BJ (cell line): ENCODE results near the gene BPHL. TPM values are rescaled to one million over a fixed set of nuclear protein-coding genes. Genes with fewer than 3 reads are reported as not detected.
"Not testable (repeated sequence)": the region's sequence is repeated elsewhere in the genome, so short reads cannot be mapped to it uniquely, and the experiment has no call there.

Experiments
- CTCF ChIA-PET: fragments of 350-600 bp; formaldehyde crosslinking; extraction: SDS; loops from one replicate; lab custom pipeline; 2021; ENCODE audit warnings: antibody characterized with exemption, inconsistent platforms; lab: Yijun Ruan, JAX
- POLR2A ChIA-PET: fragments of 300-600 bp; sonication (Branson Sonifier 250); formaldehyde crosslinking; extraction: SDS; loops from one replicate; lab custom pipeline; 2021; ENCODE audit warnings: antibody characterized with exemption; lab: Charles Lee
- DNase-seq: peaks from one replicate; pipeline ENCODE4 v3.0.0-alpha.2; 2011; ENCODE audit warnings: low read depth
- H3K27me3 ChIP-seq: 2 replicates; pipeline ENCODE4 v1.6.0; 2011; ENCODE audit warnings: low read length; ENCODE audit not compliant: control insufficient read depth, insufficient read depth
- H3K36me3 ChIP-seq: 2 replicates; pipeline ENCODE4 v1.5.1; 2011; ENCODE audit warnings: low read length; ENCODE audit not compliant: control insufficient read depth, insufficient read depth
- H3K4me3 ChIP-seq: 2 replicates; pipeline ENCODE4 v1.5.1; 2011; ENCODE audit warnings: low read depth, mild to moderate bottlenecking, control low read depth, low read length
- CTCF ChIP-seq: IDR thresholded peaks from 2 replicates; pipeline ENCODE4 v1.5.1; 2011; ENCODE audit warnings: low read depth, mild to moderate bottlenecking, control low read depth, inconsistent platforms, low read length, moderate library complexity; ENCODE audit not compliant: insufficient read depth
- polyA plus RNA-seq: library from polyadenylated mRNA; depleted of rRNA; stranded (reverse); fragments of >200 nt; gene quantifications from 2 replicates; pipeline ENCODE4 v1.2.3, GENCODE V29; 2011

BPHL gene
- polyA plus RNA-seq, 1 experiment, result 12.1 TPM

GRCh38 chr6:3186974-3187382 is 68.5 kb downstream of the BPHL start:
- ChIA-PET CTCF (no interaction called here), POLR2A (no interaction called here)
- peaks cover 3% of the 10 kb centered on the region; the same call in 1 of the 2 replicates for H3K27me3 ChIP-seq
- no peak overlapping the region for H3K4me3 ChIP-seq
- DNase-seq, result no peak
- no peaks in the 10 kb centered on the region for H3K36me3 ChIP-seq
- TF ChIP-seq CTCF, result no peak

GRCh38 chr6:3188262-3188661 is 69.8 kb downstream of the BPHL start:
- DNase-seq, result no peak
- no peak for TF ChIP-seq CTCF
- POLR2A ChIA-PET, result no interaction called here
- CTCF ChIA-PET, result interaction anchor here (0.8 kb wide), 1 partner anchor 30 kb away, joined by 3 read pairs; no protein-coding TSS in a partner anchor
- Histone ChIP-seq H3K27me3 (peaks cover 3% of the 10 kb centered on the region; the same call in 1 of the 2 replicates), H3K4me3 (no peak overlapping the region), H3K36me3 (no peaks in the 10 kb centered on the region)

- H3K36me3 ChIP-seq, H3K4me3 ChIP-seq, POLR2A ChIA-PET, H3K27me3 ChIP-seq, DNase-seq: not testable (repeated sequence)
- CTCF ChIA-PET, result interaction anchor here (1.0 kb wide), 1 partner anchor 62 kb away, joined by 5 read pairs; no protein-coding TSS in a partner anchor
These were observed 70.7 kb downstream of the BPHL start for GRCh38 chr6:3189192-3189591.

- Histone ChIP-seq H3K27me3 (peaks cover 3% of the 10 kb centered on the region; the same call in 1 of the 2 replicates), H3K36me3 (no peaks in the 10 kb centered on the region), H3K4me3 (no peak overlapping the region)
- TF ChIP-seq CTCF, result no peak
- CTCF ChIA-PET, result interaction anchor here (1.0 kb wide), 1 partner anchor 61 kb away, joined by 5 read pairs; no protein-coding TSS in a partner anchor
- DNase-seq, result no peak
- POLR2A ChIA-PET, result no interaction called here
These were observed 71.5 kb downstream of the BPHL start for GRCh38 chr6:3190056-3190455.

- ChIA-PET CTCF (no interaction called here), POLR2A (no interaction called here)
- H3K36me3 ChIP-seq, result no peaks in the 10 kb centered on the region
- no peak overlapping the region for H3K4me3 ChIP-seq
- no peak for TF ChIP-seq CTCF
- no peak for DNase-seq
- peaks cover 3% of the 10 kb centered on the region; the same call in 1 of the 2 replicates for H3K27me3 ChIP-seq
These were observed 72.3 kb downstream of the BPHL start for GRCh38 chr6:3190779-3191178.
